ENCODE measurements around the gene WDR70.
"Not testable (repeated sequence)": the region's sequence is repeated elsewhere in the genome, so short reads cannot be mapped to it uniquely, and the experiment has no call there.

WDR70 gene

DNA sequence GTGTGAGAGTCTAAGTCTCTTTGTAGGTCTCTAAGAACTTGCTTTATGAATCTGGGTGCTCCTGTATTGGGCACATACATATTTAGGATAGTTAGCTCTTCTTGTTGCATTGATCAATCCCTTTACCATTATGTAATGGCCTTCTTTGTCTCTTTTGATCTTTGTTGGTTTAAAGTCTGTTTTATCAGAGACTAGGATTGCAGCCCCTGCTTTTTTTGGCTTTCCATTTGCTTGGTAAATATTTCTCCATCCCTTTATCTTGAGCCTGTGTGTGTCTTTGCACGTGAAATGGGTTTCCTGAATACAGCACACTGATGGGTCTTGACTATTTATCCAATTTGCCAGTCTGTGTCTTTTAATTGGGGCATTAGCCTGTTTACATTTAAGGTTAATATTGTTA is 275.4 kb downstream of the WDR70 start:
- DNase-seq: not testable (repeated sequence)

DNA sequence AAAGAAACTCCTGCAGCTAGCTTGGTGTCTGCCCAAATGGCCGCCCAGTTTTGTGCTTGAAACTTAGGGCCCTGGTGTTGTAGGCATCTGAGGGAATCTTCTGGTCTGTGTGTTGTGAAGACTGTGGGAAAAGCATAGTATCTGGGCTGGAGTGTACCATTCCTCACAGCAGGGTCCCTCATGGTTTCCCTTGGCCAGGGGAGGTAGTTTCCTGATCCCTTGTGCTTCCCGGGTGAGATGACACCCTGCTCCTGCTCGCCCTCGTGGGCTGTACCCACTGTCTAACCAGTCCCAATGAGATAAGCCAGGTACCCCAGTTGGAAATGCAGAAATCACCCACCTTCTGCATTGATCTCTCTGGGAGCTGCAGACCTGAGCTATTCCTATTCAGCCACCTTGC is 277.9 kb downstream of the WDR70 start:
- DNase-seq: no peak

DNA sequence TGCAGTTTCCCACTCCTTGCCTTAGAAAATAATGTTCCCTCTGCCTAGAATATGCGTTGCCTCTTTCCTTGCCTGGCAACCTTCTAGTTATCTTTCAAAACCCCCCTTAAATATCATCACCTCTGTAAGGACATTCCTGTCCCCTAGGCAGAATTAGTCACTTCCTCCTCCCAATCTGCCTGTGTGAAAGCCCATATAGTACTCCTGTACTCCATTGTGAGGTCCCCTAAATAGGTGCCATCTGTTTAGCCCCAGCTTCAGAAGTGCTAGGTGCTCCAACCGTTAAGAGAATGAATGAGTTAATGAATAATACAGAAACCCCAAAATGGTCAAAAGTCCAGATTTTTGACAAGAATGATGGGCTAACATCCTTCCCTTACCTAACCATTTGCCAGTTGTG is 279.3 kb downstream of the WDR70 start:
- no peak for DNase-seq

DNA sequence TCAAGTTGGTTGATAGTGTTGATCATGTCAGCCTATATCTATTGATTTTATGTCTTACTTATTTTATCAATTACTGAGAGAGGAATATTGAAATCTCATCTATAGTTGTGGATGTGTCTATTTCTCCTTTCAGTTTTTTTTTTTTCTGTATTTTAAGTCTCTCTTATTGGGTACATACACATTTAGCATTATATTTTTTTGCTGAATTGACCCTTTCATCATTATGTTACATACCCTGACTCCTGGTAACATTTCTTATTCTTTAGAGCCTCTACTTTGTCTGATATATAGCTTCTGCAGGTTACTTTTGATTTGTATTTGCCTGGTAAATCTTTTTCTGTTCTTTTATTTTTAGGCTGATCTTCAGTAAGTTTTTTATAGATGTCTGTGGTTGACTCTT is 281.2 kb downstream of the WDR70 start:
- DNase-seq: no peak

DNA sequence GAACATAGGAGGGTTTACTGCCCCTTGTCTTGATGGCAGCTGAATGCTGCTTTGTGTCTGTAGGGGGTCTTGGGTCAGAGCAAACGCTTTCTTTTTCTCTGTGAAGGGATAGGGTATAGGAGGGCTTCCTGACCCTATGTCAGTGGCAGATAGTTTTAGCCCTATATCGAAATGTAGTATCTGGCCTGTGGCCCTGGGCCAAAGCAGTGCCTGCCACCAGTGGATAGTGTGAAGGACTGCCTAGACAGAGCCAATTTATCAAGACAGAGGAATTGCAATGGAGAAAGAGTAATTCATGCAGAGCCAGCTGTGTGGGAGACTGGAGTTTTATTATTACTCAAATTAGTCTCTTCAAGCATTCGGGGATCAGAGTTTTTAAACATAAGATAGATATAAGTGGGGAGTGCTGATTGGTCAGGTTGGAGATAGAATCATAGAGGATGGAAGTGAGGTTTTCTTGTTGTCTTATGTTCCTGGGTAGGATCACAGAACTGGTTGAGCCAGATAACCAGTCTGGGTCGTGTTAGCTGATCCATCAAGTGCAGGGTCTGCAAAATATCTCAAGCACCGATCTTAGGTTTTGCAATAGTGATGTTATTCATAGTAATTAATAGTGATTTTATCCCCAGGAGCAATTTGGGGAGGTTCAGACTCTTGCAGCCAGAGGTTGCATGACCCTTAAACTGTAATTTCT is 282.3 kb downstream of the WDR70 start:
- DNase-seq: no peak

DNA sequence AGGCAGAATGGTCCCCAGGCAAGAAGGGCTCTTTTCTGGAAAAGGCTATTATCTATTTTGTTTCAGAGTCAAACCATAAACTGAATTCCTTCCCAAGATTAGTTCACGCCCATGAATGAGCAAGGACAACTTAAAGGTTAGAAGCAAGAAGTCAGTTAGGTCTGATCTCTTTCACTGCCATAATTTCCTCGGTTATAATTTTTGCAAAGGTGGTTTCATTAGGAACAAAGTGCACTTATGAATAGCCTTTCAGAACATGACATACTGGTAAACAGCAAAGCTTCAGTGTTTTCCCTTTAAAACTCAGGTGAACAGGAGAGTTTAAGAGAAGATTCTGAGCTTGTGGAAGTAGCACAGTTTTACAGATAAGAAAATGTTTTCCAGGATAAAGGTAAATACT is 282.8 kb downstream of the WDR70 start:
- DNase-seq: no peak

DNA sequence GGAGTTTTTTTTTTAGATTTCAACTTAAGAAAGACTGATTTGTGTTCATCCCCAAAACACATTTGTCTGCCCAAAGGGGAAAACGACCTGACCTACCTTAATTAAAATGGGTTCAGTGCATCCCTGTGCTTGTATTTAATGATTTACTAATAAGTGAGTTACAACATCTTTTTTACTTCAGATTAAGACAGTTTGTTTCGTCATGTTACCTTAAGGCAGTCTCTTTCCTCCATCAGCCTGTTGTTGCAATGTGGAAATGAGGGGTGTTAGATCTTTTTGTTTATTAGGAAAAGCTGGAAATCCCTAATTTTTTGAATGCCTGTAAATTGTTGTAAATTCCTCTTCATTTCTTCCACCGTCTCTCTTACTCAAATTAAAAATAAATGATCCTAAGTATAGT is 283.2 kb downstream of the WDR70 start:
- DNase-seq: no peak

DNA sequence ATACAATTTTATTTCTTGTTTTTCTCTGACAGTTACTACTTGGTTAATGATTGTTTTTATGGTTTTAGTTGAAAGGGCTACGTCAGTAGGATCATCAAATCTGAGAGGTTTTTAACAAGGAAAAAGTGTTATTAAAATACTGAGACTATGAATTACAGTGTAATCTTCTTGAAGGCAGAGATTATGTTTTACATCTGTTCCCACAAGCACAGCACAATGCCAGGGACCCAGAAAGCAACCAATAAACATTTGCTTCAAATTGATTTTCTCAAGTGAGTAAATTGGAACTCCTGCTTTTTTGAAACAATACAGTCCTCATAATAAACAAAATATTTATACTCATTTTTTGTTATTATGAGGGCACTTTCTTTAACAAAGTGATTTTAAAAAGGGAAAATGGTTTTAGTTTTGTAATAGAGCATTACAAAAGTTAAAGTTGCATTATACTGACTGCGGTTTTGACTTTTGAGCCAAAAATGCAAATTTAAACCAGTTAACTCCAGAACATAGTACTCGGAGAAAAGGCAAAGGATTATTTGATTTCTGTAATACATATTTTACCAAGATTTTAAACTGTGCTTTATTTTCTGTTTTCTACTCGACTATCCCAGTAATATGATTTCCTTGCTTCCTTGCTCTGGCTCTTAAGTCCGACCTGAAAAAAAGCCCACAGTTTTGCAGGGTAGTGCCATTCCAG is 283.8 kb downstream of the WDR70 start:
- DNase-seq: no peak

DNA sequence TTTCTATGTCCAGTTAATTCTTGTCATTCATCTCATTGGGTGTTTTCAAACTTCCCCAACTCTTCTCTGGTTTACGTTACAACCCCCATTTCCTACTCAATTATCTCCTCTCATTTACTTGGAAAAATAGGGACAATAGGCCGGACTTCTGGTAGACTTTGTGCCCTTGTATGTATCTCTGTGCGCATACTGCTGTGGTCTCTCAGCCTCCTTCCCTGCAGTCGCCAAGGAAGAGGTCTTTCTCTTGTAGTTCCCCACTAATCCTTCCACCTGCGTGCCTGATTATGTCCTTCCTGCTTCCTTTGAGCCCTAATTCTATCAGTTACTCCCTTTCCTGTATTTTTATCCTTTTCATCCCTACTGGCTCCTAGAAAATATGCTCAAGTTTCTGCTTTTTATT is 284.4 kb downstream of the WDR70 start:
- no peak for DNase-seq

DNA sequence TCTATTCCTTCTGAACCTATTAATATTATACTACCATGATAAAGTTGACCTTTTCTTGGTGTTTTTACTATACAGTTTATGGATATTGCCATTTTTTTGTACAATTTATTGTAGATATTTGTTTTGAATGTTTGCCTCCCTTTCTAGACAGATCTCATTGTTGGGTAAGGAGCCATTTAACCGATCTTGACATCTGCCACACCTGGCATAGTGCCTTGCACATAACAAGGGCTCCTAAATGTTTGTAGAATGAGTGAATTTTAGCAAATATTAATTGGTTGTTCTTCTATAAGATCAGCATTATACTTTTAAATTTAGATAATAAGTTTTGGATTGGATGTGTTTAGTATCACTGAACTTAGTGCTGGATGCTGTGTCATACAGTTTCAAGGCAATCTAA is 285.4 kb downstream of the WDR70 start:
- DNase-seq: no peak

DNA sequence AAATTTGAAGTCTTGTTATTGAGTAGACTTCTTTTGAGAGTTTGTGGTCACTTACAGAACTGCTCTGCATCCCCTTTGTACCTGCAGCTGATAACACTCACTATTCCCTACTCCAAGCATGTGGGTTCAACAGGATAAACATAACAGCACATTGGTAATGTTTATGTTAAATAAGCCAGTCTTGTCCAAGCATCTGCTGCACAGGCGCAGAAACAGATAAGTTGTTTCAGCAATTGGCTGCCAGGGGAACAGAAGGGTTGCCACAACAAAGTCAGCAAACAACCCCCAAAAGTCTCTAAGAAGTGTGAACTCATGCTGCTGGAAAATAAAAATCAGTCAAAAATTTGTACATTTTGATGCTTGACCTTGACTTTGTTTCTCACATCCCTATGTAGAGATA is 286.2 kb downstream of the WDR70 start:
- DNase-seq: no peak

DNA sequence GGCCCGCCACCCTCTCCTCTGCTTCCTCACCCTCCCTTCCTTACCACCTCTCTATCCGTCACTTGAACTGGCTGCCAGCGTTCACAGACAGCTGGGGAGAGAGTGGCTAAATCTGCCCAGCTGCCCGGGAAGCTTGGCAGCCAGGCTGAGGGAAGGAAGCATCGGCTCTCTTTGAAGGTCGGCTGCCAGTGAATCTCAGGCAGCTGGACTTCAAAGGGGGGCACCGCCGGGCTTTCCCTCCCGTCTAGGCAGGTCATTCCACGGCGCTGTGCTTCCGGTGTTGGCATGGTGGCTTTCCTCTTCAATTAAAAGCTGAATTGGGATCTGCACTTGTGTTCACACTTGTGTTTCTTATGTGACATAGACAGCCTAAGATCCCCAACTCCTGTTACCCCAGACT is 286.8 kb downstream of the WDR70 start:
- DNase-seq: no peak

DNA sequence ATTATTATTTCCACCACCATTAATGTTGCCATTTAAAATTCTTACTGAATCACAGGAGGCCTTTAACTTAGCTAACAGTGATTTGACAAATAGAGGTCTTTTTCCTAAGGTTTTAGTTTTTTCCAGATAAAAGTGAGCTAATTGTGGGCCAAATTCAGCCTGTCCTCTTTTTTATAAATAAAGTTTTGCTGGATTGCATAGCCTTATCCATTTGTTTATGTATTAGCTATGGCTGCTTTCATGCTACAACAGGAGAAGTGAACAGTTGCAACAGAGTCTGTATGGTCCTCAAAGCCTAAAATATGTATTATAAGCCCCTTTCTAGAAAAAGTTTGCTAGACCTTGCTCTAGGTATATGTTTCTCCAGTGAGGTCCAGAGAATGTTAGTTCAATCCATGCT is 288.3 kb downstream of the WDR70 start:
- DNase-seq: no peak

DNA sequence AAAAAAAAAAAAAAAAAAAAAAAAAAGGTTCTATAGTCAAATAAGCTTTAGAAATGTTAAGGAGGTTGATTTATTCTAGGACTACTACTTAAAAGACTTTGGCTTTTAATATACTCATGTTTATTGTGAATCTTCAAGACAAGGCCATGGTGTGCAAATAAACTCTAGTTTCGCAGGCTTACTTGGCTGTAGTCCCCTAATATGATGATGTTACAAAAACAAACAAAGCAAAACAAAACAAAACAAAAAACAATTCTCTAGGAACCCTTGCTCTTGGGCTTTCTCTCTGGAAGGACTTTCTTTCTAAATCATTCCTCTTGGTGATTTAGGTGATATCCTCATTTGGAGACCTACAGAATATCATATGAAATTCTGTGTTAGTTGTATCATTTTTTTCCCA is 288.7 kb downstream of the WDR70 start:
- DNase-seq: no peak

DNA sequence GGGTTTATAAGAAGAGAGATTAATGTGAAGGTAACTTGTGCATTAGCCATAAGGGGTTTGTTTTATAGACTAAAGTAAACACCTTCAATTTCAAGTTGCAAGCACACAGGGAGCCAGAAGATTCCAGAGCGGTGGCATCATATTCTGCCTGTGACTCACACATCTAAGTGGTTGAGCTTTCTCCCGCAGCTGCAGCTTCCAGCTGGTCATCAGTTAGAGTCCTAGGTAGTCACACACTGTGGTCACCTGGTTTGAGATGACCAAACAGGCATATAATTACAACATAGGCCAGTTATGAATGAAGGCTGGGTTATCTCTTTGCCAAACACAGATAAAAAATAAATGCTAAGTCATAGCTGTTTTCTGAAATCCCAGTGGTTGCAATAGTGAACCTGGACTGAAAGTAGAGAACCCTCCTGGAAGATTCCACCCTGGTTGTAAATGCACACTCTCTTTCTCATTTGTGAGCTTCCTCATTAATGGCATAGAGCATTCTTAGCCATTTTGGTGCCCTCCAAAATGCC is 289.5 kb downstream of the WDR70 start:
- no peak for DNase-seq

DNA sequence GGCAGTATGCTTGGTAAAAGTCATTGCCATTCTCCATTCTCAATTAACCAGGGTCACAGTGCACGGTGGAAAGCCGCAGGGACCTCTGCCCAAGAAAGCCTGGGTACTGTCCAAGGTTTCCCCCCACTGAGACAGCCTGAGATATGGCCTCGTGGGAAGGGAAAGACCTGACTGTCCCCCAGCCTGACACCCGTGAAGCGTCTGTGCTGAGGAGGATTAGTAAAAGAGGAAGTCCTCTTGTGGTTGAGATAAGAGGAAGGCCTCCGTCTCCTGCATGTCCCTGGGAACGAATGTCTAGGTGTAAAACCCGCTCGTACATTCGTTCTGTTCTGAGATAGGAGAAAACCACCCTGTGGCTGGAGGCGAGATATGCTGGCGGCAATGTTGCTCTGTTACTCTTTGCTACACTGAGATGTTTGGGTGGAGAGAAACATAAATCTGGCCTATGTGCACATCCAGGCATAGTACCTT is 293.0 kb downstream of the WDR70 start:
- not testable (repeated sequence) for DNase-seq

DNA sequence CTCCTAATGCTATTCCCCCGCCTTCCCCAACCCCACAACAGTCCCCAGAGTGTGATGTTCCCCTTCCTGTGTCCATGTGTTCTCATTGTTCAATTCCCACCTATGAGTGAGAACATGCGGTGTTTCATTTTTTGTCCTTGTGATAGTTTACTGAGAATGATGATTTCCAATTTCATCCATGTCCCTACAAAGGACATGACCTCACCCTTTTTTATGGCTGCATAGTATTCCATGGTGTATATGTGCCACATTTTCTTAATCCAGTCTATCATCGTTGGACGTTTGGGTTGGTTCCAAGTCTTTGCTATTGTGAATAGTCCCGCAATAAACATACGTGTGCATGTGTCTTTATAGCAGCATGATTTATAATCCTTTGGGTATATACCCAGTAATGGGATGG is 295.2 kb downstream of the WDR70 start:
- DNase-seq: not testable (repeated sequence)

DNA sequence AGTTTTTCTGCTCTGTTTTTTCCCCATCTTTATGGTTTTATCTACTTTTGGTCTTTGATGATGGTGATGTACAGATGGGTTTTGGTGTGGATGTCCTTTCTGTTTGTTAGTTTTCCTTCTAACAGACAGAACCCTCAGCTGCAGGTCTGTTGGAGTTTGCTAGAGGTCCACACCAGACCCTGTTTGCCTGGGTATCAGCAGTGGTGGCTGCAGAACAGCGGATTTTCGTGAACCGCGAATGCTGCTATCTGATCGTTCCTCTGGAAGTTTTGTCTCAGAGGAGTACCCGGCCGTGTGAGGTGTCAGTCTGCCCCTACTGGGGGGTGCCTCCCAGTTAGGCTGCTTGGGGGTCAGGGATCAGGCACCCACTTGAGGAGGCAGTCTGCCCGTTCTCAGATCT is 300.2 kb downstream of the WDR70 start:
- DNase-seq: not testable (repeated sequence)

DNA sequence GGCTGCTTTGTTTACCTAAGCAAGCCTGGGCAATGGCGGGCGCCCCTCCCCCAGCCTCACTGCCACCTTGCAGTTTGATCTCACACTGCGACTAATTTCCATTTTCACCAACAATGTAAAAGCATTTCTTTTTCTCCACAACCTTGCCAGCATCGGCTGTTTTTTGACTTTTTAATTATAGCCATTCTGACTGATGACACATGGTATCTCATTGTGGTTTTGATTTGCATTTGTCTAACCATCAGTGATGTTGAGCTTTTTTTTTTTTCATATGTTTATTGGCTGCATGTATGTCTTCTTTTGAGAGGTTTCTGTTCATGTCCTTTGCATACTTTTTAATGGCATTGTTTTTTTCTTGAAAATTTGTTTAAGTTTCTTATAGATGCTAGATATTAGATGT is 300.8 kb downstream of the WDR70 start:
- not testable (repeated sequence) for DNase-seq

DNA sequence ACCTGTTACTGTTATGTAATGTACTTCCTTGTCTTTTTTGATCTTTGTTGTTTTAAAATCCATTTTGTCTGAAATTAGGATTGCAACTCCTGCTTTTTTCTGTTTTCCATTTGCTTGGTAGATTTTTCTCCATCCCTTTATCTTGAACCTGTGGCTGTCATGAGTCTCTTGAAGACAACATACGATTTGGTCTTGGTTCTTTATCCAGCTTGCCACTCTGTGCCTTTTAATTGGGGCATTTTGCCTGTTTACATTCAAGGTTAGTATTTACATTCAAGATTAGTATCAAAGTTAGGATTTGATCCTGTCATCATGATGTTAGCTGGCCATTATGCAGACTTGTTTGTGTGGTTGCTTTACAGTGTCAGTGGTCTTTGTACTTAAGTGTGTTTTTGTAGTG is 304.0 kb downstream of the WDR70 start:
- no peak for DNase-seq

DNA sequence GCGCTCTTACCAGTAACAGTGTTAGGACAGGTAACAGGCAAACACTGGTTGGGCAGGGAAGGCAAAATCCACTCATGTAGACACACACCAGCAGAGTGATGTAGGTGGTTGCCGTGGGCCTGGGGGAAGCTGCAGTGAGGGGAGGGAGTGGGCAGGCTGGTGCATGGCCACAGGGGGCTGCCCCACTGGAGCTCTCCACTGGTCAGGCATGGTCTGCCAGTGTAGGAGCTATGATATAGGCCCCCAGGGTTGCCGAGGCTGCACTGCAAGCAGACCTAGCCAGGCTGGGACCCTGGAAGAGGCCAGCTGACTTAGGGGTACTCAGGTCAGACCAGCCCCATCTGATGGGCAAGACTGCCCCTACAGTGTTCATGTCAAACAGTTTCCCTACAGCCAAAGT is 306.1 kb downstream of the WDR70 start:
- no peak for DNase-seq

DNA sequence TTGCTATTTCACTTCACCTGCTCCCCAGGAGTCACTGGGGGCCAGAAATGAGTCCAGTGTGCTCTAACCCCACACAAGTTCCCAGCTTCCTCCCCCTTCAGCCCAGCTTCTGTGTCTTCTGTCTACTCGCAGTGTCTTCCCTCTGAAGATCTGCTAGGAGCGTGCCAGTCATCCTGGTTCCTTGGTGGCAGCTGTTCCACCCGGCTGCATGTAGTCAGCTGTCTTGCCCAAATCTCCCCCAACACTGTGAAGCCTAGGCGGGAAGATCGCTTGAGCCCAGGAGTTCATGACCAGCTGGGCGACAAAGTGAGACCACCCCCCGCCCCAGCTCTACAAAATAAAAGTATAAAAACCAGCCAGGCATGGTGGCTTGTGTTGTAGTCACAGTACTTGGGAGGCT is 306.7 kb downstream of the WDR70 start:
- no peak for DNase-seq

DNA sequence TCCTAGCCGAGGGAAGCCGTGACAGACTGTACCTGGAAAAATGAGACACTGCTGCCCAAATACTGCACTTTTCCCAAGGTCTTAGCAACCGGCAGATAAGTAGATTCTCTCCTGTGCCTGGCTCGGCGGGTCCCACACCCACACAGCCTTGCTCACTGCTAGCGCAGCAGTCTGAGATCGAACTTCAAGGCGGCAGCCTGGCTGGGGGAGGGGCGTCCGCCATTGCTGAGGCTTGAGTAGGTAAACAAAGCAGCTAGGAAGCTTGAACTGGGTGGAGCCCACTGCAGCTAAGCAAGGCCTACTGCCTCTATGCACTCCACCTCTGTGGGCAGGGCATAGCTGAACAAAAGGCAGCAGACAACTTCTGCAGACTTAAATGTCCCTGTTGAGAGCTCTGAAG is 309.8 kb downstream of the WDR70 start:
- DNase-seq: not testable (repeated sequence)

DNA sequence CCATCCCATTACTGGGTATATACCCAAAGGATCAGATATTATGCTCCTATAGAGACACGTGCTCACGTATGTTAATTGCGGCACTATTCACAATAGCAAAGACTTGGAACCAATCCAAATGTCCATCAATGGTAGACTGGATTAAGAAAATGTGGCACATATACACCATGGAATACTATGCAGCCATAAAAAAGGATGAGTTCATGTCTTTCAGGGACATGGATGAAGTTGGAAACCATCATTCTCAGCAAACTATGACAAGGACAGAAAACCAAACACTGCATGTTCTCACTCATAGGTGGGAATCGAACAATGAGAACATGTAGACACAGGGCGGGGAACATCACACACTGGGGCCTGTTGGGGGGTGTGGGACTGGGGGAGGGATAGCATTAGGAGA is 315.2 kb downstream of the WDR70 start:
- not testable (repeated sequence) for DNase-seq

Measured in effector CD4-positive, alpha-beta T cell (primary cell).